B cell (primary cell): ENCODE data around the gene MYZAP. TPM values are rescaled to one million over a fixed set of nuclear protein-coding genes. Genes with fewer than 3 reads are reported as not detected.

Experiments used
- ATAC-seq: fragments of 200-7000 bp; cut with Tn5 transposase; one replicate; pipeline ENCODE4 v1.10.0; 2021; ENCODE audit warnings: low read depth, mild to moderate bottlenecking, moderate number of reproducible peaks, moderate library complexity
- CTCF ChIA-PET: fragments of 350-600 bp; sonication (Branson Sonifier 250); formaldehyde crosslinking; loops from one replicate; lab custom pipeline; 2021; ENCODE audit warnings: antibody characterized with exemption, inconsistent platforms; lab: Charles Lee
- POLR2A ChIA-PET: fragments of 350-600 bp; sonication (Branson Sonifier 250); formaldehyde crosslinking; loops from one replicate; lab custom pipeline; 2021; ENCODE audit warnings: antibody characterized with exemption; lab: Charles Lee
- DNase-seq: peaks from one replicate; pipeline ENCODE4 v3.0.0; 2013
- H2AFZ ChIP-seq: 2 replicates; pipeline ENCODE4 v1.6.1; 2012; ENCODE audit warnings: mild to moderate bottlenecking, low read depth, low read length; ENCODE audit not compliant: insufficient read depth, poor library complexity, severe bottlenecking
- H3K27ac ChIP-seq, 2 donors: 1 replicate in 1 of 2; 2 replicates in 1 of 2; pipeline ENCODE4 v1.5.1; 2012 to 2013; ENCODE audit warnings: low read length in 2 of 2, mild to moderate bottlenecking in 2 of 2, moderate library complexity in 1 of 2
- H3K27me3 ChIP-seq, 4 experiments: fragments of 200-600 bp in 1 of 4; sonication (generic) in 1 of 4; replicated peaks in 1 of 4; 1 replicate in 2 of 4; 2 replicates in 2 of 4; pipeline versions ENCODE4 v1.6.1 to v1.7.0; 2013 to 2016; ENCODE audit warnings: low read length in 3 of 4, mild to moderate bottlenecking in 2 of 4, mixed read lengths in 1 of 4, moderate library complexity in 1 of 4; ENCODE audit not compliant: insufficient read depth in 4 of 4, control insufficient read depth in 3 of 4; ENCODE audit errors: control extremely low read depth in 1 of 4
- H3K36me3 ChIP-seq, 2 experiments: replicated peaks in 1 of 2; 1 replicate in 1 of 2; 2 replicates in 1 of 2; pipeline versions ENCODE4 v1.6.1 to v1.7.1; 2013; ENCODE audit warnings: low read length in 1 of 2; ENCODE audit not compliant: insufficient read depth in 2 of 2, control insufficient read depth in 1 of 2; ENCODE audit errors: control extremely low read depth in 1 of 2, extremely low read depth in 1 of 2
- H3K4me1 ChIP-seq, 2 donors: fragments of 200-600 bp in 1 of 2; sonication (generic) in 1 of 2; 1 replicate in 1 of 2; 2 replicates in 1 of 2; pipeline versions ENCODE4 v1.5.1 to v1.6.1; 2013 to 2017; ENCODE audit warnings: low read length in 2 of 2; ENCODE audit not compliant: control insufficient read depth in 2 of 2, insufficient read depth in 2 of 2
- H3K4me2 ChIP-seq: replicated peaks from 2 replicates; pipeline ENCODE3; 2012; ENCODE audit warnings: mild to moderate bottlenecking, low read depth, low read length; ENCODE audit not compliant: poor library complexity, severe bottlenecking
- H3K4me3 ChIP-seq, 5 experiments: fragments of 200-600 bp in 1 of 5; sonication (generic) in 1 of 5; 1 replicate in 3 of 5; 2 replicates in 2 of 5; pipeline versions ENCODE4 v1.5.1 to v1.7.0; 2011 to 2016; ENCODE audit warnings: low read length in 4 of 5, mild to moderate bottlenecking in 4 of 5, low read depth in 2 of 5, control low read depth in 1 of 5, moderate library complexity in 1 of 5; ENCODE audit not compliant: insufficient read depth in 1 of 5; ENCODE audit errors: control extremely low read depth in 1 of 5, extremely low read depth in 1 of 5
- H3K79me2 ChIP-seq: fragments of 200-600 bp; sonication (generic); one replicate; pipeline ENCODE4 v1.6.0; 2016; ENCODE audit warnings: low read length; ENCODE audit not compliant: control insufficient read depth, insufficient read depth
- H3K9ac ChIP-seq: fragments of 200-600 bp; sonication (generic); 2 replicates; pipeline ENCODE4 v1.6.1; 2017; ENCODE audit warnings: mild to moderate bottlenecking, low read length, moderate library complexity
- H3K9me3 ChIP-seq, 3 donors: one replicate each; pipeline versions ENCODE4 v1.6.1 to v1.7.1; 2013; ENCODE audit warnings: low read length in 2 of 3; ENCODE audit not compliant: control insufficient read depth in 2 of 3, insufficient read depth in 1 of 3; ENCODE audit errors: control extremely low read depth in 1 of 3
- H4K20me1 ChIP-seq: 2 replicates; pipeline ENCODE4 v1.6.0; 2012; ENCODE audit warnings: mild to moderate bottlenecking, low read length; ENCODE audit not compliant: insufficient read depth, control insufficient read depth, poor library complexity, severe bottlenecking
- H3K27ac Mint-ChIP-seq: one replicate; pipeline ENCODE4 v1.8.0; 2021; ENCODE audit warnings: mixed read lengths
- H3K27me3 Mint-ChIP-seq: one replicate; pipeline ENCODE4 v1.8.0; 2021; ENCODE audit warnings: mixed read lengths
- H3K4me1 Mint-ChIP-seq: one replicate; pipeline ENCODE4 v1.8.0; 2021; ENCODE audit warnings: mixed read lengths
- H3K4me3 Mint-ChIP-seq: one replicate; pipeline ENCODE4 v1.8.0; 2021; ENCODE audit warnings: mixed read lengths
- H3K9me3 Mint-ChIP-seq: one replicate; pipeline ENCODE4 v1.8.0; 2022; ENCODE audit warnings: mixed read lengths; ENCODE audit not compliant: insufficient read depth
- CTCF ChIP-seq: fragments of 200-600 bp; IDR thresholded peaks from one replicate; pipeline ENCODE4 v1.8.0; 2022; ENCODE audit warnings: antibody characterized with exemption, mild to moderate bottlenecking
- EZH2 ChIP-seq: IDR thresholded peaks from 2 replicates; pipeline ENCODE4 v1.6.1; 2012; ENCODE audit warnings: borderline replicate concordance, low read depth, mild to moderate bottlenecking, moderate library complexity, low read length; ENCODE audit not compliant: insufficient read depth, poor library complexity, severe bottlenecking
- WGBS: methylation state at CpG from one replicate; pipeline ENCODE4 v1.1.5; 2013; ENCODE audit warnings: missing lambda C conversion rate; ENCODE audit not compliant: insufficient coverage; 5-methylcytosine and 5-hydroxymethylcytosine counted together
- intact Hi-C: fragments of 100-400 bp; cut with micrococcal nuclease; formaldehyde crosslinking; loops from one replicate; pipeline ENCODE4 v1.10.0; 2022
- polyA plus RNA-seq: library from polyadenylated mRNA; depleted of rRNA; stranded (reverse); fragments of >200 nt; gene quantifications from 2 replicates; pipeline ENCODE4 v1.2.3, GENCODE V29; 2012
- total RNA-seq, 2 donors: library from RNA; stranded (reverse); fragments of 120-200 nt in 1 of 2; gene quantifications; 1 replicate in 1 of 2; 2 replicates in 1 of 2; pipeline versions ENCODE4 v1.2.3 to v1.2.4, GENCODE V29; 2013 to 2022

MYZAP gene
- total and polyA plus RNA-seq, 2 donors (not counting 1 experiment from before 2014, with no cell fraction given) = 1.0 to 2.8 TPM

- no peak for TF ChIP-seq EZH2
- TF ChIP-seq CTCF = no peak
- no peaks in the 10 kb centered on the region for H4K20me1 ChIP-seq
- no peak overlapping the region for H3K9ac ChIP-seq
- intact Hi-C loops = no loop called here
- peaks cover 10 to 11% of the 10 kb centered on the region in 2 donors for H3K4me1 ChIP-seq
- Mint-ChIP-seq H3K9me3 (peaks cover 2% of the 10 kb centered on the region), H3K4me3 (no peak overlapping the region), H3K27me3 (peaks cover 3% of the 10 kb centered on the region), H3K27ac (no peak overlapping the region), H3K4me1 (peaks cover 11% of the 10 kb centered on the region)
- DNase-seq (no peak), ATAC-seq (no peak)
- H3K4me3 ChIP-seq = no peak overlapping the region
- WGBS = 97% methylated on average over 8 of the region's 8 CpGs
- no peaks in the 10 kb centered on the region for H3K9me3 ChIP-seq
- H3K36me3 ChIP-seq = no peaks in the 10 kb centered on the region
- no peak overlapping the region for H2AFZ ChIP-seq
- ChIA-PET POLR2A (no interaction called here), CTCF (no interaction called here)
- H3K27ac ChIP-seq = no peak overlapping the region
- no peaks in the 10 kb centered on the region for H3K27me3 ChIP-seq
- H3K4me2 ChIP-seq = no peak overlapping the region
- H3K79me2 ChIP-seq = no peaks in the 10 kb centered on the region
These were observed 4.7 kb downstream of the MYZAP start for GRCh38 chr15:57596301-57596855.

- TF ChIP-seq CTCF = no peak
- no peak for TF ChIP-seq EZH2
- Histone ChIP-seq H3K36me3 (no peaks in the 10 kb centered on the region), H3K27ac (no peak overlapping the region), H3K9ac (no peak overlapping the region), H3K4me2 (no peak overlapping the region), H4K20me1 (no peaks in the 10 kb centered on the region), H2AFZ (no peak overlapping the region), H3K4me1 (peaks cover 7 to 9% of the 10 kb centered on the region in 2 donors), H3K9me3 (no peaks in the 10 kb centered on the region), H3K79me2 (no peaks in the 10 kb centered on the region), H3K27me3 (no peaks in the 10 kb centered on the region), H3K4me3 (no peak overlapping the region)
- ChIA-PET POLR2A (no interaction called here), CTCF (interaction anchor here (2.2 kb wide), 1 partner anchor 37 kb away, joined by 5 read pairs; no protein-coding TSS in a partner anchor)
- no peak overlapping the region for H3K4me3 Mint-ChIP-seq
- no peak overlapping the region for H3K27ac Mint-ChIP-seq
- H3K4me1 Mint-ChIP-seq = peaks cover 9% of the 10 kb centered on the region
- WGBS = 78% methylated on average over 4 of the region's 4 CpGs
- H3K9me3 Mint-ChIP-seq = peaks cover 2% of the 10 kb centered on the region
- DNase-seq = no peak
- ATAC-seq = no peak
- H3K27me3 Mint-ChIP-seq = peaks cover 7% of the 10 kb centered on the region
- intact Hi-C loops = no loop called here
These were observed 5.3 kb downstream of the MYZAP start for GRCh38 chr15:57596978-57597377.
